Gastrocnemius medialis (tissue), 4 donors: ENCODE data around the gene ZNF350. TPM values are rescaled to one million over a fixed set of nuclear protein-coding genes. Genes with fewer than 3 reads are reported as not detected.

Source experiments
- ATAC-seq, 2 donors: fragments of 150-250 bp; one replicate each; pipeline ENCODE4 v1.9.1; 2016
- DNase-seq, 2 donors: peaks; one replicate each; pipeline ENCODE4 v3.0.0-alpha.2; 2019
- H3K27ac ChIP-seq, 4 donors: fragments of 200-600 bp; sonication (generic); 1 replicate in 1 of 4; 2 replicates in 3 of 4; pipeline ENCODE4 v1.5.1; 2016 to 2018; ENCODE audit warnings: mild to moderate bottlenecking in 2 of 4, moderate library complexity in 1 of 4
- H3K27me3 ChIP-seq, 3 donors: fragments of 200-600 bp; sonication (generic) in 2 of 3; 1 replicate in 1 of 3; 2 replicates in 2 of 3; pipeline versions ENCODE4 v1.5.1 to v1.6.0; 2016 to 2019; ENCODE audit warnings: mild to moderate bottlenecking in 1 of 3, moderate library complexity in 1 of 3
- H3K36me3 ChIP-seq, 2 donors: fragments of 200-600 bp; sonication (generic) in 1 of 2; one replicate each; pipeline ENCODE4 v1.5.1; 2017 to 2018
- H3K4me1 ChIP-seq, 2 donors: fragments of 200-600 bp; sonication (generic) in 1 of 2; one replicate each; pipeline ENCODE4 v1.5.1; 2016 to 2017; ENCODE audit warnings: mild to moderate bottlenecking in 2 of 2
- H3K4me3 ChIP-seq, 4 donors: fragments of 200-600 bp; sonication (generic) in 3 of 4; 1 replicate in 1 of 4; 2 replicates in 3 of 4; pipeline ENCODE4 v1.5.1; 2016 to 2019; ENCODE audit warnings: mild to moderate bottlenecking in 2 of 4
- H3K9me3 ChIP-seq, 3 donors: fragments of 200-600 bp; sonication (generic) in 2 of 3; 1 replicate in 1 of 3; 2 replicates in 2 of 3; pipeline ENCODE4 v1.5.1; 2016 to 2019
- POLR2A ChIP-seq, 2 donors: fragments of 450-650 bp; IDR thresholded peaks; one replicate each; pipeline ENCODE4 v1.6.1; 2017; ENCODE audit warnings: antibody characterized with exemption in 2 of 2, mild to moderate bottlenecking in 2 of 2, moderate library complexity in 2 of 2
- in situ Hi-C, 4 donors: fragments of 200-750 bp; cut with MboI; loops; one replicate each; pipeline versions ENCODE4 v1.15.0 to v1.8.0; 2017; ENCODE audit warnings: low sequenced_read_pairs in 4 of 4
- intact Hi-C: fragments of 100-400 bp; cut with DNase I; formaldehyde crosslinking; loops from one replicate; pipeline ENCODE4 v1.15.1; 2023; ENCODE audit warnings: low total_unique reads
- total RNA-seq, 4 donors: library from RNA; depleted of rRNA; stranded (reverse); fragments of >200 nt; gene quantifications; one replicate each; pipeline versions ENCODE4 v1.1.0 to v1.2.3, GENCODE V29; 2016
- TF ChIP-seq, protein P1 (sequence below), 5 experiments: fragments of 450-650 bp in 3 of 5; fragments of 200-600 bp in 2 of 5; sonication (generic) in 2 of 5; IDR thresholded peaks in 4 of 5; conservative IDR thresholded peaks in 1 of 5; 1 replicate in 4 of 5; 2 replicates in 1 of 5; pipeline ENCODE4 v1.5.1; 2016 to 2019; ENCODE audit warnings: antibody characterized with exemption in 5 of 5, mild to moderate bottlenecking in 3 of 5, moderate library complexity in 3 of 5

The ZNF350 gene
- total RNA-seq, 4 donors from 2014 or later: 1.7 to 6.0 (median 5.0) TPM

GRCh38 chr19:51948975-51949374 is 37.7 kb downstream of the ZNF350 start:
- no peaks in the 10 kb centered on the region for H3K4me1 ChIP-seq
- intact Hi-C loops: no loop called here
- peaks cover 9 to 27% of the 10 kb centered on the region in 2 donors for H3K36me3 ChIP-seq
- H3K27me3 ChIP-seq: no peaks in the 10 kb centered on the region
- peaks cover 13 to 62% (median 46%) of the 10 kb centered on the region in 3 donors for H3K9me3 ChIP-seq
- in situ Hi-C loops: no loop called here
- ATAC-seq (no peak), DNase-seq (no peak)
- no peak overlapping the region for H3K4me3 ChIP-seq
- H3K27ac ChIP-seq: no peak overlapping the region
- TF ChIP-seq POLR2A (IDR thresholded peaks at IDR 0.05): no peak
- TF ChIP-seq, protein P1, sequence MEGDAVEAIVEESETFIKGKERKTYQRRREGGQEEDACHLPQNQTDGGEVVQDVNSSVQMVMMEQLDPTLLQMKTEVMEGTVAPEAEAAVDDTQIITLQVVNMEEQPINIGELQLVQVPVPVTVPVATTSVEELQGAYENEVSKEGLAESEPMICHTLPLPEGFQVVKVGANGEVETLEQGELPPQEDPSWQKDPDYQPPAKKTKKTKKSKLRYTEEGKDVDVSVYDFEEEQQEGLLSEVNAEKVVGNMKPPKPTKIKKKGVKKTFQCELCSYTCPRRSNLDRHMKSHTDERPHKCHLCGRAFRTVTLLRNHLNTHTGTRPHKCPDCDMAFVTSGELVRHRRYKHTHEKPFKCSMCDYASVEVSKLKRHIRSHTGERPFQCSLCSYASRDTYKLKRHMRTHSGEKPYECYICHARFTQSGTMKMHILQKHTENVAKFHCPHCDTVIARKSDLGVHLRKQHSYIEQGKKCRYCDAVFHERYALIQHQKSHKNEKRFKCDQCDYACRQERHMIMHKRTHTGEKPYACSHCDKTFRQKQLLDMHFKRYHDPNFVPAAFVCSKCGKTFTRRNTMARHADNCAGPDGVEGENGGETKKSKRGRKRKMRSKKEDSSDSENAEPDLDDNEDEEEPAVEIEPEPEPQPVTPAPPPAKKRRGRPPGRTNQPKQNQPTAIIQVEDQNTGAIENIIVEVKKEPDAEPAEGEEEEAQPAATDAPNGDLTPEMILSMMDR (IDR thresholded peaks at IDR 0.05 in 4 of 5, conservative IDR thresholded peaks at IDR 0.05 in 1 of 5): no peak

DNA sequence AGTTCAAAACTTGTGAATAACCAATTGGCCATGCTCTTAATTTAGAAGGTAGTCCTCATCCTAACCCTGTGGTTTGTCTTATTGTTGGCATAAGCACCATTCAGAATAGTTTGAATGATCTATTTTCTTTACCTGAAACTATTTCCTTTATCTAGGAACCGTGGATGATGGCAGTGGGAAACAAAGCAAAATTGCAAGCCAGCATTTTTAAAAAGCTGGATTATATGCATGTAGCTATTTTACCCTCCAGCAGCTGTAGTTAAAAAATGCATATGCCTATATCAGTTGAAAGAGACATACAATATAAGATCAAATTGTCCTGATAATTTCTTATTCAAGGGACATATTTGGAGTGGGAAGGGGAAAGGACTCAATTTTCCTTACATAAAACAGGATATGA is 40.0 kb downstream of the ZNF350 start:
- H3K27ac ChIP-seq: no peak overlapping the region
- peaks cover 20 to 86% (median 54%) of the 10 kb centered on the region in 3 donors for H3K9me3 ChIP-seq
- in situ Hi-C loops (no loop called here), intact Hi-C loops (no loop called here)
- peaks cover 28 to 51% of the 10 kb centered on the region in 2 donors for H3K36me3 ChIP-seq
- DNase-seq (no peak), ATAC-seq (no peak)
- no peaks in the 10 kb centered on the region for H3K4me1 ChIP-seq
- H3K27me3 ChIP-seq: no peaks in the 10 kb centered on the region
- TF ChIP-seq, protein P1 (IDR thresholded peaks at IDR 0.05 in 4 of 5, conservative IDR thresholded peaks at IDR 0.05 in 1 of 5): no peak
- TF ChIP-seq POLR2A (IDR thresholded peaks at IDR 0.05): no peak
- peak overlapping the region in 1 of 4 donors; percentile 26 for H3K4me3 ChIP-seq

DNA sequence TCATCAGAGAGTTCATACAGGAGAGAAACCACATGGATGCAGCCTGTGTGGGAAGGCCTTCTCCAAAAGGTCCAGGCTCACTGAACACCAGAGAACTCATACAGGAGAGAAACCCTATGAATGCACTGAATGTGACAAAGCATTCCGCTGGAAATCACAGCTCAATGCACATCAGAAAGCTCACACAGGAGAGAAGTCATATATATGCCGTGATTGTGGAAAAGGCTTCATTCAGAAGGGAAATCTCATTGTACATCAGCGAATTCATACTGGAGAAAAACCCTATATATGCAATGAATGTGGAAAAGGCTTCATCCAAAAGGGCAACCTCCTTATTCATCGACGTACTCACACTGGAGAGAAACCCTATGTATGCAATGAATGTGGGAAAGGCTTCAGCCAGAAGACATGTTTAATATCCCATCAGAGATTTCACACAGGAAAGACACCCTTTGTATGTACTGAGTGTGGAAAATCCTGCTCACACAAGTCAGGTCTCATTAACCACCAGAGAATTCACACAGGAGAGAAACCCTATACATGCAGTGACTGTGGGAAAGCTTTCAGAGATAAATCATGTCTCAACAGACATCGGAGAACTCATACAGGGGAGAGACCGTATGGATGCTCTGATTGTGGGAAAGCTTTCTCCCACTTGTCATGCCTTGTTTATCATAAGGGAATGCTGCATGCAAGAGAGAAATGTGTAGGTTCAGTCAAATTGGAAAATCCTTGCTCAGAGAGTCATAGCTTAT is 41.7 kb downstream of the ZNF350 start:
- in situ Hi-C loops (no loop called here), intact Hi-C loops (no loop called here)

DNA sequence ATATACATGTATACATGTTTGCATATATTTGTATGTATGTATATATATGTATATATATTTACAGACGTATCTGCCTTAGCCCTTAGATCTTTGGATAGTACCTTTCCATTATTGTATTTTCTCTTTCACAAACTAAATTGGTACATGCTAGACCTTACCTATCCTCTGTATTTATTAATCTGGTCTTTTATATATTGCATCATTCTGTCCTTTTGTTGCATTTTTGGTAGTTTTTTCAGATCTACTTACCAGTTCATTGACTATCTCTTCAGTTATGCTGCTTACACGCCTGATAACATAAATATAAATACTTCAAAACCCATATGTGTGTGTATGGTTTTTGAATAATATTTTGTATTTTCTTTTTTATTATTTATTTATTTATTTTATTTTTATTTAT is 47.7 kb downstream of the ZNF350 start:
- intact Hi-C loops (no loop called here), in situ Hi-C loops (no loop called here)
- no peaks in the 10 kb centered on the region for H3K4me1 ChIP-seq
- DNase-seq: no peak
- TF ChIP-seq, protein P1 (IDR thresholded peaks at IDR 0.05 in 4 of 5, conservative IDR thresholded peaks at IDR 0.05 in 1 of 5): no peak
- TF ChIP-seq POLR2A (IDR thresholded peaks at IDR 0.05): no peak
- peaks cover 43 to 99% of the 10 kb centered on the region in 2 donors for H3K36me3 ChIP-seq
- no peak for ATAC-seq
- peaks cover 7 to 63% (median 8%) of the 10 kb centered on the region in 3 donors for H3K9me3 ChIP-seq
- peak overlapping the region in 1 of 4 donors; percentile 18 for H3K4me3 ChIP-seq
- no peaks in the 10 kb centered on the region for H3K27me3 ChIP-seq
- H3K27ac ChIP-seq: no peak overlapping the region

More for the DNA sequence above, 41.7 kb downstream of the ZNF350 start:
- TF ChIP-seq POLR2A (IDR thresholded peaks at IDR 0.05): no peak
- TF ChIP-seq, protein P1 (IDR thresholded peaks at IDR 0.05 in 4 of 5, conservative IDR thresholded peaks at IDR 0.05 in 1 of 5): no peak
- no peaks in the 10 kb centered on the region for H3K27me3 ChIP-seq
- no peak for DNase-seq
- no peak for ATAC-seq
- H3K27ac ChIP-seq: no peak overlapping the region
- no peaks in the 10 kb centered on the region for H3K4me1 ChIP-seq
- H3K9me3 ChIP-seq: peaks cover 20 to 92% (median 54%) of the 10 kb centered on the region in 3 donors
- H3K36me3 ChIP-seq: peaks cover 42 to 67% of the 10 kb centered on the region in 2 donors
- peak overlapping the region in 1 of 4 donors; percentile 33 for H3K4me3 ChIP-seq
